Activated T-cell treated with anti-CD3 and anti-CD28 coated beads for 48 hours (primary cell): ENCODE results near the gene RGS7BP.
"Not testable (repeated sequence)": the region's sequence is repeated elsewhere in the genome, so short reads cannot be mapped to it uniquely, and the experiment has no call there.

Source experiments
- DNase-seq: peaks from one replicate; pipeline ENCODE4 v3.0.0-alpha.2; 2020; ENCODE audit warnings: low read depth

Gene RGS7BP

GRCh38 chr5:64558641-64559040 lies 52.8 kb downstream of the RGS7BP start:
- not testable (repeated sequence) for DNase-seq

GRCh38 chr5:64566310-64566916 lies 60.6 kb downstream of the RGS7BP start:
- no peak for DNase-seq

GRCh38 chr5:64569858-64570257 lies 64.0 kb downstream of the RGS7BP start:
- DNase-seq = no peak

GRCh38 chr5:64570395-64570996 lies 64.7 kb downstream of the RGS7BP start:
- no peak for DNase-seq

GRCh38 chr5:64575561-64575960 lies 69.7 kb downstream of the RGS7BP start:
- DNase-seq = no peak

- DNase-seq = no peak
Measured at GRCh38 chr5:64576250-64576649, 70.4 kb downstream of the RGS7BP start.

- DNase-seq = no peak
Measured at GRCh38 chr5:64585646-64586045, 79.8 kb downstream of the RGS7BP start.

- no peak for DNase-seq
Measured at GRCh38 chr5:64587370-64587769, 81.6 kb downstream of the RGS7BP start.

GRCh38 chr5:64592730-64593341 lies 87.0 kb downstream of the RGS7BP start:
- no peak for DNase-seq

GRCh38 chr5:64594025-64594424 lies 88.2 kb downstream of the RGS7BP start:
- DNase-seq = no peak

- no peak for DNase-seq
Measured at GRCh38 chr5:64594601-64595000, 88.8 kb downstream of the RGS7BP start.

GRCh38 chr5:64595031-64595855 lies 89.4 kb downstream of the RGS7BP start:
- DNase-seq = no peak

- DNase-seq = no peak
Measured at GRCh38 chr5:64599226-64599625, 93.4 kb downstream of the RGS7BP start.

- no peak for DNase-seq
Measured at GRCh38 chr5:64603676-64604075, 97.9 kb downstream of the RGS7BP start.

GRCh38 chr5:64606926-64607325 lies 101.1 kb downstream of the RGS7BP start:
- no peak for DNase-seq

- no peak for DNase-seq
Measured at GRCh38 chr5:64612344-64612961, 106.6 kb downstream of the RGS7BP start.

- DNase-seq = no peak
Measured at GRCh38 chr5:64615895-64616294, 110.1 kb downstream of the RGS7BP start.

GRCh38 chr5:64619609-64620008 lies 113.8 kb downstream of the RGS7BP start:
- DNase-seq = no peak

GRCh38 chr5:64622991-64623390 lies 117.2 kb downstream of the RGS7BP start:
- no peak for DNase-seq

- DNase-seq = no peak
Measured at GRCh38 chr5:64625678-64626077, 119.9 kb downstream of the RGS7BP start.

GRCh38 chr5:64628901-64629300 lies 123.1 kb downstream of the RGS7BP start:
- DNase-seq = no peak

- no peak for DNase-seq
Measured at GRCh38 chr5:64629841-64630240, 124.0 kb downstream of the RGS7BP start.
